SH-SY5Y (cell line): ENCODE results near the gene RPS6KB2.

ENCODE experiments used
- GATA2 ChIP-seq: IDR thresholded peaks from 2 replicates; pipeline ENCODE4 v1.6.1; 2011; ENCODE audit warnings: mild to moderate bottlenecking, low read depth, low read length
- GATA3 ChIP-seq: IDR thresholded peaks from 2 replicates; pipeline ENCODE4 v1.6.1; 2011; ENCODE audit warnings: low read depth, mild to moderate bottlenecking, low read length, moderate library complexity

- TF ChIP-seq GATA2 (no peak), GATA3 (no peak)
Measured at GRCh38 chr11:67420147-67420645, 8.1 kb upstream of the RPS6KB2 start.
